GM12875 (cell line): ENCODE results near the gene FERMT1.
A peak's percentile ranks its signal among the peaks of the same experiment; 100 is the strongest.

Source experiments
- H3K4me3 ChIP-seq: one replicate; pipeline ENCODE4 v1.5.1; 2011; ENCODE audit warnings: low read depth, low read length, control low read depth
- CTCF ChIP-seq: IDR thresholded peaks from 2 replicates; pipeline ENCODE4 v1.5.1; 2011; ENCODE audit warnings: low read depth, mild to moderate bottlenecking, control low read depth, inconsistent platforms, low read length, moderate library complexity, borderline replicate concordance; ENCODE audit not compliant: insufficient read depth

The FERMT1 gene

DNA sequence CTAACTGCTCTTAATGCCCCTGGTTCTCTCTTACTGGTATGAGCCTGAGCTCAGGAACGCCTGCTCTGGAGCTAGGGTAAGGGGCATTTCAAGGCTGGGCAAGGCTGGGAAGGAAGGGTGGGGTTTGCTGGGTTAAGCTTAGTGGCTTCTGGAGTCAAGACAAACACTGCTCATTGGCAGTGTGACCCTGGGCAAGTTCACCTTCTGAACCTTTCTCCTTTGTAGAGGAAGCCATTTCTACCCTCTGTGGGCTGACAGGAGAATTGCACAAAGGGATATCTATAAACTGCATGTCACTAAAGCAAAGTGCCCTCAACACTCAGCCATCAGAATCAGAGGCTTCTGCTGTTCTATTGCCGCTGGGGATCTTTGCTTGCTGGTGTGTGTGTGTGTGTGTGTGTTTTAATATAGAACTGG is 48.7 kb downstream of the FERMT1 start:
- peak; percentile 13; the same call in 1 of the 2 replicates for TF ChIP-seq CTCF
- H3K4me3 ChIP-seq = no peak overlapping the region

GRCh38 chr20:6070829-6071695 is 51.8 kb downstream of the FERMT1 start:
- no peak overlapping the region for H3K4me3 ChIP-seq
- no peak for TF ChIP-seq CTCF

- no peak for TF ChIP-seq CTCF
- H3K4me3 ChIP-seq = no peak overlapping the region
Observed at GRCh38 chr20:6069669-6070068, 53.2 kb downstream of the FERMT1 start.

DNA sequence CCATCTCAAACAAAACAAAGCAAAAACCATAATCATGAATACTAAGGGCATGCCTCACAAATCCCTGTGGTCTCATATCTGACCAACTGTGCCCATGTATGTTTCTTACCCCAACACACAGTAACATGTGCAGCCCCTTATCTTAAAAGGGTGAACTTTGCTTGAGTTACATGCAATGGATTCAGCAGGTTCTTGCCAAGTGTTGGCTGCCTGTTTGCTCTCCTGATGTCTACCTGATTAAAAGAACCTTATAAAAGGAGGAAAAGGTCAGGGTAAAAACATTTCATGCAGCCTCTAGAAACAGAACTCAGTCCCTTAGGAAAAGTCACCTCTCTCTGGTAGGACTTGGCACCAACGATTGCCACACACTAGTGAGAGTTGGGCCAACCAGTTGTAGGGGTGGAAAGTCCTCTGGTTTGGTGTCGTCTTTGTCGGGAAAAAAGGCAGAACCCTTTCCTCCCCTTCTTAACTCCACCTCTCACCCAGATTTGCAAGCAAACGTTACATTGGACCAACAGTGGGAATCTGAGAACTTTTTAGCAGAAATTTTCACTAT is 55.0 kb downstream of the FERMT1 start:
- H3K4me3 ChIP-seq = no peak overlapping the region
- TF ChIP-seq CTCF = no peak

DNA sequence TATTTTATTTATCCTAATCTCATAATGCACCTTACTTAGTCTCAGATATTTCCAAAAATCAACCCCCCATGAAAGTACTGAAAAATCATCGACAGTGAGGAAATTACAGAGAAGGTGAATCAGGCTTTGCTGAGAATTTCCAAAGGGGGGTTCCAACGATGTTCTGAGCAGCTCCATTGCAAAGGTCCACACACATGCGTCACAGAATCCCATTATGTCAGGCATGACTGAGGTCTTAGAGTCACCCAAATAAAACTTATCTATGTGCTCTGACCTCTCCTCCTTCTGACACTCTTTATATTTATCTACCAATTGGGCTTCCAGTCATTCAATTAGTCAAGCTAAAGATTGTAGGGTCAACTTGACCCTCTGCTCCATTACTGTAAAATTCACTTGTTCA is 56.2 kb downstream of the FERMT1 start:
- TF ChIP-seq CTCF = no peak
- H3K4me3 ChIP-seq = no peak overlapping the region

- no peak overlapping the region for H3K4me3 ChIP-seq
- no peak for TF ChIP-seq CTCF
Observed at GRCh38 chr20:6061544-6061943, 61.3 kb downstream of the FERMT1 start.

DNA sequence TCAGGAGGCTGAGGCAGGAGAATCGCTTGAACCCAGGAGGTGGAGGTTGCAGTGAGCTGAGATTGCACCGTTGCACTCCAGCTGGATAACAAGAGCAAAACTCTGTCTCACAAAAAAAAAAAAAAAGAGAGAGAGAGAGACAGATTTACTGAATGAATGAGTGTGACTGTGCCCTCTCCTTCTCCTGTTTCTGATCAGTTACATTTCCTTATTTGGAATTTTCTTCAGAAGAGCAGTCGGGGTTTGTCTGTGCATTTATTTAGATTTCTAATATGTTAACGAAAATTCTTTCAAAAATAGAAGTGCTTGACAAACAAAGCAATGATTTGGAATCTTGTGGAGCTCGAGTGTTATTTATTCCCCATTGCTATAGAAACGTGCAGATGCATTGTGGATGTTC is 62.6 kb downstream of the FERMT1 start:
- TF ChIP-seq CTCF = no peak
- H3K4me3 ChIP-seq = no peak overlapping the region
